RWPE2 (cell line): Measurements from ENCODE around the gene SLC1A6.
A peak's percentile ranks its signal among the peaks of the same experiment; 100 is the strongest.
"Not testable (repeated sequence)": the region's sequence is repeated elsewhere in the genome, so short reads cannot be mapped to it uniquely, and the experiment has no call there.

Source experiments
- ATAC-seq: fragments of 200-7000 bp; cut with Tn5 transposase; 3 replicates; pipeline ENCODE4 v1.9.1; 2021; ENCODE audit warnings: low read depth
- DNase-seq: peaks from one replicate; pipeline ENCODE4 v3.0.0-alpha.2; 2020; ENCODE audit warnings: low spot score
- H3K27ac ChIP-seq: fragments of 450-650 bp; 2 replicates; pipeline ENCODE4 v1.5.1; 2017; ENCODE audit warnings: mild to moderate bottlenecking; ENCODE audit not compliant: poor library complexity, severe bottlenecking
- H3K27me3 ChIP-seq: fragments of 250-450 bp; sonication (Bioruptor Pico); 2 replicates; pipeline ENCODE4 v1.5.1; 2021; ENCODE audit warnings: mild to moderate bottlenecking, moderate library complexity; ENCODE audit not compliant: insufficient read depth, poor library complexity, severe bottlenecking
- H3K36me3 ChIP-seq: fragments of 250-450 bp; sonication (Bioruptor Pico); 2 replicates; pipeline ENCODE4 v1.5.1; 2020; ENCODE audit warnings: low read depth, mild to moderate bottlenecking, moderate library complexity
- H3K4me1 ChIP-seq: fragments of 250-450 bp; sonication (Bioruptor Pico); 2 replicates; pipeline ENCODE4 v1.5.1; 2021; ENCODE audit warnings: mild to moderate bottlenecking, moderate library complexity; ENCODE audit not compliant: insufficient read depth, poor library complexity, severe bottlenecking
- H3K4me3 ChIP-seq: fragments of 250-450 bp; sonication (Bioruptor Pico); 2 replicates; pipeline ENCODE4 v1.5.1; 2021; ENCODE audit warnings: mild to moderate bottlenecking, moderate library complexity; ENCODE audit not compliant: severe bottlenecking
- H3K9me3 ChIP-seq: fragments of 250-450 bp; sonication (Bioruptor Pico); 2 replicates; pipeline ENCODE4 v1.5.1; 2021; ENCODE audit warnings: mild to moderate bottlenecking, moderate library complexity; ENCODE audit not compliant: severe bottlenecking
- TF ChIP-seq, protein P1 (sequence below): fragments of 450-650 bp; IDR thresholded peaks from one replicate; pipeline ENCODE4 v1.5.1; 2017; ENCODE audit warnings: mild to moderate bottlenecking, moderate library complexity; ENCODE audit not compliant: poor library complexity, severe bottlenecking

The SLC1A6 gene

GRCh38 chr19:14957464-14957863 lies 22.2 kb downstream of the SLC1A6 start:
- TF ChIP-seq, protein P1, sequence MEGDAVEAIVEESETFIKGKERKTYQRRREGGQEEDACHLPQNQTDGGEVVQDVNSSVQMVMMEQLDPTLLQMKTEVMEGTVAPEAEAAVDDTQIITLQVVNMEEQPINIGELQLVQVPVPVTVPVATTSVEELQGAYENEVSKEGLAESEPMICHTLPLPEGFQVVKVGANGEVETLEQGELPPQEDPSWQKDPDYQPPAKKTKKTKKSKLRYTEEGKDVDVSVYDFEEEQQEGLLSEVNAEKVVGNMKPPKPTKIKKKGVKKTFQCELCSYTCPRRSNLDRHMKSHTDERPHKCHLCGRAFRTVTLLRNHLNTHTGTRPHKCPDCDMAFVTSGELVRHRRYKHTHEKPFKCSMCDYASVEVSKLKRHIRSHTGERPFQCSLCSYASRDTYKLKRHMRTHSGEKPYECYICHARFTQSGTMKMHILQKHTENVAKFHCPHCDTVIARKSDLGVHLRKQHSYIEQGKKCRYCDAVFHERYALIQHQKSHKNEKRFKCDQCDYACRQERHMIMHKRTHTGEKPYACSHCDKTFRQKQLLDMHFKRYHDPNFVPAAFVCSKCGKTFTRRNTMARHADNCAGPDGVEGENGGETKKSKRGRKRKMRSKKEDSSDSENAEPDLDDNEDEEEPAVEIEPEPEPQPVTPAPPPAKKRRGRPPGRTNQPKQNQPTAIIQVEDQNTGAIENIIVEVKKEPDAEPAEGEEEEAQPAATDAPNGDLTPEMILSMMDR, result no peak
- H3K27me3 ChIP-seq, result no peaks in the 10 kb centered on the region
- H3K9me3 ChIP-seq, result no peaks in the 10 kb centered on the region
- no peaks in the 10 kb centered on the region for H3K4me1 ChIP-seq
- DNase-seq, result no peak
- no peak overlapping the region for H3K27ac ChIP-seq
- H3K36me3 ChIP-seq, result no peaks in the 10 kb centered on the region
- no peak overlapping the region for H3K4me3 ChIP-seq
- no peak for ATAC-seq

DNA sequence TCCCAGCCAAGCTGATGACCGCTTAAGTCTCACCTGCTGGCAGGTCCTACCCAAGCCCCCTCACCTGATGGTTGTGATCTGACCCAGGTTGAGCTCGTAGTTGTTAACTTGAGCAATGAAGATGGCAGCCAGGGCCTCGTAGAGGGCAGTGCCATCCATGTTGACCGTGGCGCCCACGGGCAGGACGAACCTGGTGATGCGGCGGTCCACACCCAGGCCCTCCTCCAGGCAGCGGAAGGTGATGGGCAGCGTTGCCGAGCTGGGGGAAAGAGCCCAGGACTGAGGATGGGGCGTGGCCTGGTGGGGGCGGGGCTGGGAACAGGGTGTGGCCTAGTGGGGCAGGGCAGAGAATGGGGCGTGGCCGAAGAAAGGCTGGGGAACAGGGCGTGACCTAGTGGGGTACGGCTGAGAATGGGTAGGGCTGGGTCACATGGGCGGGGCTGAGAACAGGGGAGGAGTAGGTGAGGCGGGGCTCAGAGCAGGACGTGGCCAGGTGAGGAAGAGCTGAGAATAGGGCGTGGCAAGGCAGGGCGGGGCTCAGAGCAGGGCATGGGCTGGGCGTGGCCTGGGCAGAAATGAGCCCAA lies 25.5 kb downstream of the SLC1A6 start:
- no peak overlapping the region for H3K4me3 ChIP-seq
- no peaks in the 10 kb centered on the region for H3K4me1 ChIP-seq
- H3K27ac ChIP-seq, result no peak overlapping the region
- no peaks in the 10 kb centered on the region for H3K9me3 ChIP-seq
- ATAC-seq (peak; percentile 42; the same call in 2 of the 3 replicates), DNase-seq (peak; percentile 64)
- no peaks in the 10 kb centered on the region for H3K36me3 ChIP-seq
- TF ChIP-seq, protein P1, result no peak
- H3K27me3 ChIP-seq, result no peaks in the 10 kb centered on the region

DNA sequence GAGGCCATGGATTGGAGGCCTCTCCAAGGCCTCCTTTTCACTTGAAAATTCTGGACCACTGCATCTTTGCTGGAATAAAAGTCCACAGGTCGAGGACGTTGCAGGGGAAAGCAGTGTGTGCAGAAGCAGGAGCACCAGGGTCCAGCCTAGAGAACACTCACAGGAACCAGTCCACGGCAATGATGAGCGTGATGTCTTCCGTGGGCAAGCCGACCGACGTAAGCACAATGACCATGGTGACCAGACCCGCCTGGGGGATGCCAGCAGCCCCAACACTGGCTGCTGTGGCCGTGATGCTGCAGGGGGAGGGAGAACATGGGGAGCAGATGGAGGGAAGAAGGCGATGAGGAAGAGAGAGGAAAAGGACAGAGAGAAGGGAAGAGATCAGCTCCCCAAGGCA lies 26.9 kb downstream of the SLC1A6 start:
- no peaks in the 10 kb centered on the region for H3K4me1 ChIP-seq
- DNase-seq (no peak), ATAC-seq (no peak)
- no peaks in the 10 kb centered on the region for H3K27me3 ChIP-seq
- H3K36me3 ChIP-seq, result no peaks in the 10 kb centered on the region
- no peak overlapping the region for H3K4me3 ChIP-seq
- TF ChIP-seq, protein P1, result no peak
- H3K27ac ChIP-seq, result no peak overlapping the region
- H3K9me3 ChIP-seq, result no peaks in the 10 kb centered on the region

- ATAC-seq (no peak), DNase-seq (no peak)
- H3K27ac ChIP-seq, result no peak overlapping the region
- H3K4me1 ChIP-seq, result no peaks in the 10 kb centered on the region
- no peaks in the 10 kb centered on the region for H3K9me3 ChIP-seq
- TF ChIP-seq, protein P1, result no peak
- H3K36me3 ChIP-seq, result no peaks in the 10 kb centered on the region
- no peaks in the 10 kb centered on the region for H3K27me3 ChIP-seq
- no peak overlapping the region for H3K4me3 ChIP-seq
These were observed 29.2 kb downstream of the SLC1A6 start for GRCh38 chr19:14950421-14950820.

- no peaks in the 10 kb centered on the region for H3K27me3 ChIP-seq
- H3K9me3 ChIP-seq, result no peaks in the 10 kb centered on the region
- TF ChIP-seq, protein P1, result no peak
- DNase-seq (no peak), ATAC-seq (no peak)
- no peak overlapping the region for H3K4me3 ChIP-seq
- H3K36me3 ChIP-seq, result no peaks in the 10 kb centered on the region
- no peaks in the 10 kb centered on the region for H3K4me1 ChIP-seq
- H3K27ac ChIP-seq, result no peak overlapping the region
These were observed 29.8 kb downstream of the SLC1A6 start for GRCh38 chr19:14949876-14950275.

GRCh38 chr19:14949413-14949812 lies 30.3 kb downstream of the SLC1A6 start:
- not testable (repeated sequence) for H3K36me3 ChIP-seq, H3K4me3 ChIP-seq, H3K27ac ChIP-seq, H3K27me3 ChIP-seq, H3K9me3 ChIP-seq, DNase-seq, ATAC-seq, H3K4me1 ChIP-seq
